Measurements from ENCODE around the gene RBM47. TPM values are rescaled to one million over a fixed set of nuclear protein-coding genes. Genes with fewer than 3 reads are reported as not detected.
"Not testable (repeated sequence)": the region's sequence is repeated elsewhere in the genome, so short reads cannot be mapped to it uniquely, and the experiment has no call there.

Gene RBM47
- total RNA-seq, 6 donors from 2014 or later = 111 to 448 (median 149) TPM

DNA sequence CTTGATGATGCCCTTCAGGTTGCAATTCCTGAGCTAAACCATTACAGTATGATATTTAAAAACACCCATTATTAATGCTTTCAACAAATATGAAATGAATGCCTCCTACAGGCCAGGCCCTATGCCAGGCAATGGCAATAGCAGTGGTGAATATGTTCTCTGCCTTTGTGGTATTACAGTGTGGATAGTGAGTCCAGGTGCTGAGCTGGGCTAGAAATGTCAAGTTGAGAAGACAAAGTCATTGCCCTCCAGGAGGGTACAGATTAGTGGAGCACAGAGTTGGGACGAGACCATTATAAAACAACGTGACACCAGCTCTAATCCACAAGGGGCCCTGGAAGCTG lies 81.9 kb downstream of the RBM47 start:
- WGBS, 2 donors = 95 to 97% methylated on average over 2 of the region's 2 CpGs
- H3K27me3 ChIP-seq = no peaks in the 10 kb centered on the region
- ATAC-seq (ENCODE audit: low FRiP score in 2 of 2) (no peak), DNase-seq (no peak)
- no peaks in the 10 kb centered on the region for H3K9me3 ChIP-seq
- H3K27ac ChIP-seq = no peak overlapping the region
- no peaks in the 10 kb centered on the region for H3K36me3 ChIP-seq
- TF ChIP-seq CTCF (IDR thresholded peaks at IDR 0.05) (no peak), EP300 (IDR thresholded peaks at IDR 0.05) (no peak), POLR2A (IDR thresholded peaks at IDR 0.05) (no peak), POLR2AphosphoS5 (IDR thresholded peaks at IDR 0.05) (no peak)
- H3K4me3 ChIP-seq = no peak overlapping the region
- peaks cover 11 to 32% (median 24%) of the 10 kb centered on the region in 4 donors for H3K4me1 ChIP-seq

GRCh38 chr4:40546969-40547788 lies 82.5 kb downstream of the RBM47 start:
- DNase-seq (no peak), ATAC-seq (ENCODE audit: low FRiP score in 2 of 2) (peak in 1 of 2 donors; percentile 35)
- no peaks in the 10 kb centered on the region for H3K36me3 ChIP-seq
- no peaks in the 10 kb centered on the region for H3K27me3 ChIP-seq
- peak overlapping the region in 1 of 4 donors; percentile 36 for H3K27ac ChIP-seq
- no peaks in the 10 kb centered on the region for H3K9me3 ChIP-seq
- no peak overlapping the region for H3K4me3 ChIP-seq
- 82 to 87% methylated on average over 4 of the region's 4 CpGs for WGBS, 2 donors
- peaks cover 11 to 28% (median 22%) of the 10 kb centered on the region in 4 donors for H3K4me1 ChIP-seq
- TF ChIP-seq EP300 (IDR thresholded peaks at IDR 0.05) (no peak), POLR2A (IDR thresholded peaks at IDR 0.05) (no peak), CTCF (IDR thresholded peaks at IDR 0.05) (no peak), POLR2AphosphoS5 (IDR thresholded peaks at IDR 0.05) (no peak)

DNA sequence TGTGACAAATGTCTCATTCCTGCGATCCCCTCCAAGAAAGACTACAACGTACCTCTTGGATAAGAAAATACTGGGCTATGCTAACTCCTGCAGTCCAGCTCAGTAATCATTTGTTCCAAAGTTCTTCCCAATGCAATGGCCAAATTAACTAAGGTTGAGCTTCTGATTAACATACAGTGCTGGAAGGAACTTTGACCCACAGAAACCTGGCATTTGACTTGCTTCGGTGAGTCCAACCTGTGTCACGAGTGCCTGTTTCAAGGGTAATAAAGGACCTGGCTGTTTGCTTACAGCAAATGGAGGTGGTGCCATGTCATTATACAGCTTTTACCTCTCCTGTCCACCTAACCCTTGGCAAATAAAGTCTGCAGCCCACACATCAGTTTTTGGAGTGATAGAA lies 83.2 kb downstream of the RBM47 start:
- no peaks in the 10 kb centered on the region for H3K9me3 ChIP-seq
- H3K36me3 ChIP-seq = no peaks in the 10 kb centered on the region
- no peaks in the 10 kb centered on the region for H3K27me3 ChIP-seq
- no peak overlapping the region for H3K4me3 ChIP-seq
- peaks cover 8 to 25% (median 15%) of the 10 kb centered on the region in 4 donors for H3K4me1 ChIP-seq
- peak overlapping the region in 1 of 4 donors; percentile 36 for H3K27ac ChIP-seq
- DNase-seq (peak in 1 of 2 donors; percentile 52), ATAC-seq (ENCODE audit: low FRiP score in 2 of 2) (no peak)
- peak in 1 of 4 donors; percentile 19 for TF ChIP-seq EP300 (IDR thresholded peaks at IDR 0.05)
- no peak for TF ChIP-seq POLR2A (IDR thresholded peaks at IDR 0.05)
- 75 to 81% methylated on average over 4 of the region's 4 CpGs for WGBS, 2 donors

GRCh38 chr4:40545487-40545886 lies 84.2 kb downstream of the RBM47 start:
- not testable (repeated sequence) for H3K36me3 ChIP-seq; H3K9me3 ChIP-seq; H3K27me3 ChIP-seq; DNase-seq; H3K4me3 ChIP-seq; H3K27ac ChIP-seq; ATAC-seq (ENCODE audit: low FRiP score in 2 of 2)
- WGBS, 2 donors = 98 to 99% methylated on average over 6 of the region's 6 CpGs
- peaks cover 2 to 17% (median 11%) of the 10 kb centered on the region in 4 donors for H3K4me1 ChIP-seq

GRCh38 chr4:40544221-40544620 lies 85.4 kb downstream of the RBM47 start:
- no peak for TF ChIP-seq POLR2AphosphoS5 (IDR thresholded peaks at IDR 0.05)
- TF ChIP-seq CTCF (IDR thresholded peaks at IDR 0.05) = no peak
- TF ChIP-seq POLR2A (IDR thresholded peaks at IDR 0.05) = no peak
- no peak for TF ChIP-seq EP300 (IDR thresholded peaks at IDR 0.05)
- Histone ChIP-seq H3K4me1 (peaks cover 0 to 14% (median 6%) of the 10 kb centered on the region in 4 donors), H3K36me3 (no peaks in the 10 kb centered on the region), H3K27me3 (no peaks in the 10 kb centered on the region), H3K4me3 (no peak overlapping the region), H3K27ac (no peak overlapping the region), H3K9me3 (no peaks in the 10 kb centered on the region)
- 90 to 92% methylated on average over 7 of the region's 7 CpGs for WGBS, 2 donors
- DNase-seq = no peak
- ATAC-seq (ENCODE audit: low FRiP score in 2 of 2) = no peak

GRCh38 chr4:40540800-40541199 lies 88.9 kb downstream of the RBM47 start:
- Histone ChIP-seq H3K36me3 (no peaks in the 10 kb centered on the region), H3K4me3 (no peak overlapping the region), H3K4me1 (no peaks in the 10 kb centered on the region), H3K27ac (no peak overlapping the region), H3K27me3 (no peaks in the 10 kb centered on the region), H3K9me3 (no peaks in the 10 kb centered on the region)
- DNase-seq (no peak), ATAC-seq (ENCODE audit: low FRiP score in 2 of 2) (no peak)
- WGBS, 2 donors = 84 to 87% methylated on average over 7 of the region's 7 CpGs
- TF ChIP-seq CTCF (IDR thresholded peaks at IDR 0.05) (no peak), POLR2A (IDR thresholded peaks at IDR 0.05) (no peak), EP300 (IDR thresholded peaks at IDR 0.05) (no peak)
